ENCODE results near the gene DEFB112. TPM values are rescaled to one million over a fixed set of nuclear protein-coding genes. Genes with fewer than 3 reads are reported as not detected.

The DEFB112 gene
- total RNA-seq, 4 donors from 2014 or later: not detected

GRCh38 chr6:50007819-50008218, 41.9 kb downstream of the DEFB112 start:
- Histone ChIP-seq H3K4me1 (no peaks in the 10 kb centered on the region), H3K9me3 (no peaks in the 10 kb centered on the region), H3K27me3 (no peaks in the 10 kb centered on the region), H3K4me3 (replicated peaks in 1 of 3) (no peak overlapping the region), H3K36me3 (no peaks in the 10 kb centered on the region), H3K27ac (no peak overlapping the region)
- intact Hi-C loops (cut with DNase I): no loop called here
- WGBS, 2 donors: 82 to 86% methylated on average over 3 of the region's 3 CpGs
- no peak for TF ChIP-seq POLR2A (IDR thresholded peaks at IDR 0.05)
- TF ChIP-seq CTCF (IDR thresholded peaks at IDR 0.05): no peak
- no peak for DNase-seq

GRCh38 chr6:50003139-50003538, 46.6 kb downstream of the DEFB112 start:
- intact Hi-C loops (cut with DNase I): no loop called here
- WGBS, 2 donors: 66 to 67% methylated on average over 3 of the region's 3 CpGs
- TF ChIP-seq POLR2A (IDR thresholded peaks at IDR 0.05) (no peak), CTCF (IDR thresholded peaks at IDR 0.05) (no peak)

GRCh38 chr6:49995278-49995677, 54.5 kb downstream of the DEFB112 start:
- Histone ChIP-seq H3K36me3 (no peaks in the 10 kb centered on the region), H3K4me3 (replicated peaks in 1 of 3) (no peak overlapping the region), H3K9me3 (no peaks in the 10 kb centered on the region), H3K27ac (no peak overlapping the region), H3K4me1 (no peaks in the 10 kb centered on the region), H3K27me3 (no peaks in the 10 kb centered on the region)
- TF ChIP-seq POLR2A (IDR thresholded peaks at IDR 0.05): no peak
- TF ChIP-seq CTCF (IDR thresholded peaks at IDR 0.05): no peak
- no peak for DNase-seq
- intact Hi-C loops (cut with DNase I): no loop called here

More at GRCh38 chr6:50003139-50003538, 46.6 kb downstream of the DEFB112 start:
- DNase-seq: no peak
- Histone ChIP-seq H3K9me3 (no peaks in the 10 kb centered on the region), H3K36me3 (no peaks in the 10 kb centered on the region), H3K27me3 (no peaks in the 10 kb centered on the region), H3K4me3 (replicated peaks in 1 of 3) (no peak overlapping the region), H3K27ac (no peak overlapping the region), H3K4me1 (no peaks in the 10 kb centered on the region)

Other genes starting within 250 kb of the DEFB112 start
- not detected for gene CRISP1, start 183.4 kb downstream of the DEFB112 start, total RNA-seq
- gene DEFB114, start 85.8 kb downstream of the DEFB112 start, total RNA-seq: not detected
- gene DEFB113, start 80.3 kb downstream of the DEFB112 start, total RNA-seq: not detected
- not detected for gene DEFB110, start 27.9 kb downstream of the DEFB112 start, total RNA-seq